Fibroblast of skin of back (primary cell): ENCODE measurements around the gene CDC42EP1. TPM values are rescaled to one million over a fixed set of nuclear protein-coding genes. Genes with fewer than 3 reads are reported as not detected.
"Not testable (repeated sequence)": the region's sequence is repeated elsewhere in the genome, so short reads cannot be mapped to it uniquely, and the experiment has no call there.

Source experiments
- DNase-seq: peaks from one replicate; pipeline ENCODE4 v3.0.0-alpha.2; 2013
- polyA plus RNA-seq, 2 experiments: library from polyadenylated mRNA; unstranded; fragments of 120-200 nt; gene quantifications; one replicate each; pipeline ENCODE4 v1.2.1, GENCODE V29; 2013; ENCODE audit not compliant: insufficient read length in 2 of 2

Gene CDC42EP1
- 190 TPM for polyA plus RNA-seq (2013, experiment 1 of 2; ENCODE audit: insufficient read length)
- 131 TPM for polyA plus RNA-seq (2013, experiment 2 of 2; ENCODE audit: insufficient read length)

GRCh38 chr22:37559901-37560607 is at the start of gene CDC42EP1:
TSS of gene CDC42EP1 (plus strand) at chr22:37560480. CDS start at chr22:37566350, 5,870 bp downstream.
- DNase-seq = peak; percentile 77

- DNase-seq = no peak
Observed at GRCh38 chr22:37511395-37512104, 48.7 kb upstream of the CDC42EP1 start.

GRCh38 chr22:37514526-37515051 is 45.7 kb upstream of the CDC42EP1 start:
- DNase-seq = no peak

- DNase-seq = no peak
Observed at GRCh38 chr22:37515901-37516300, 44.4 kb upstream of the CDC42EP1 start.

GRCh38 chr22:37516456-37516855 is 43.8 kb upstream of the CDC42EP1 start:
- DNase-seq = no peak

- no peak for DNase-seq
Observed at GRCh38 chr22:37517826-37518450, 42.3 kb upstream of the CDC42EP1 start.

- no peak for DNase-seq
Observed at GRCh38 chr22:37518509-37519267, 41.6 kb upstream of the CDC42EP1 start.

GRCh38 chr22:37519268-37520195 is 40.7 kb upstream of the CDC42EP1 start, which contains the start of gene CARD10:
TSS of gene CARD10 (minus strand) at chr22:37519415. CDS start at chr22:37519200, 215 bp downstream.
- DNase-seq = peak; percentile 45

GRCh38 chr22:37520776-37521191 is 39.5 kb upstream of the CDC42EP1 start:
- no peak for DNase-seq

- no peak for DNase-seq
Observed at GRCh38 chr22:37521236-37521739, 39.0 kb upstream of the CDC42EP1 start.

- no peak for DNase-seq
Observed at GRCh38 chr22:37522482-37522881, 37.8 kb upstream of the CDC42EP1 start.

GRCh38 chr22:37525073-37525745 is 35.1 kb upstream of the CDC42EP1 start:
- DNase-seq = peak; percentile 95

- no peak for DNase-seq
Observed at GRCh38 chr22:37525746-37526350, 34.4 kb upstream of the CDC42EP1 start.

GRCh38 chr22:37526376-37526775 is 33.9 kb upstream of the CDC42EP1 start:
- peak; percentile 91 for DNase-seq

GRCh38 chr22:37527081-37527752 is 33.1 kb upstream of the CDC42EP1 start:
- DNase-seq = not testable (repeated sequence)

GRCh38 chr22:37527952-37528351 is 32.3 kb upstream of the CDC42EP1 start:
- not testable (repeated sequence) for DNase-seq

- DNase-seq = no peak
Observed at GRCh38 chr22:37529652-37530345, 30.5 kb upstream of the CDC42EP1 start.

- DNase-seq = peak; percentile 86
Observed at GRCh38 chr22:37533995-37534394, 26.3 kb upstream of the CDC42EP1 start.
